ENCODE data around the gene AS3MT. TPM values are rescaled to one million over a fixed set of nuclear protein-coding genes. Genes with fewer than 3 reads are reported as not detected.
"Not testable (repeated sequence)": the region's sequence is repeated elsewhere in the genome, so short reads cannot be mapped to it uniquely, and the experiment has no call there.

The AS3MT gene
- polyA plus RNA-seq, 1 experiment, result 6.7 TPM

DNA sequence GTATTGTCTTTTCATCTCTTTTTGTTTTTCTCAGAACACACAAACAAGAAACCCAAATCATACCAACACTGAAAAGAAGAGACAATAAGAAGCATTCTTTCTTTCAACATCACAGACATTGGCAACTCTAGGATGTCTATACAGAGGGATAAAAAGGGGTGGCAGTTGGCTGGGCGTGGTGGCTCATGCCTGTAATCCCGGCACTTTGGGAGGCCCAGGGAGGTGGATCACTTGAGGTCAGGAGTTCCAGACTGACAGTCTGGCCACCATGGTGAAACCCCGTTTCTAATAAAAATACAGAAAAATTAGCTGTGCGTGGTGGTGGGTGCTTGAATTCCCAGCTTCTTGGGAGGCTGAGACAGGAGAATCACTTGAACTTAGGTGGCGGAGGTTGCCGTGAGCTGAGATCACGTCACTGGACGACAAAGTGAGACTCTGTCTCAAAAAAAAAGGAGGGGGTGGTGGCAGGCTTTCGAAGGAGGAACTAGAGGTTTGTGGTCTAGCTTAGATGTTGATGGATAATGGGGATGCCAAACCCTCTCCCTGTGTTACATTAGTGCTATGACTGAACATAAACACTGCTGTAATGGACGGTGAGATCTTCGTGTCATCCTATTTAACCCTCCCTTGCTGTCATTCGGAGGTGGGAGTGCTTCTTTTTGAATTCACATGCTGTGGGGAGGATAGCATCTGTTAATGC, 58.2 kb downstream of the AS3MT start:
- ChIA-PET POLR2A (no interaction called here), CTCF (no interaction called here)
- H3K27me3 ChIP-seq (ENCODE audit: control insufficient read depth, insufficient read depth, low read length), result no peaks in the 10 kb centered on the region
- TF ChIP-seq, protein P1, sequence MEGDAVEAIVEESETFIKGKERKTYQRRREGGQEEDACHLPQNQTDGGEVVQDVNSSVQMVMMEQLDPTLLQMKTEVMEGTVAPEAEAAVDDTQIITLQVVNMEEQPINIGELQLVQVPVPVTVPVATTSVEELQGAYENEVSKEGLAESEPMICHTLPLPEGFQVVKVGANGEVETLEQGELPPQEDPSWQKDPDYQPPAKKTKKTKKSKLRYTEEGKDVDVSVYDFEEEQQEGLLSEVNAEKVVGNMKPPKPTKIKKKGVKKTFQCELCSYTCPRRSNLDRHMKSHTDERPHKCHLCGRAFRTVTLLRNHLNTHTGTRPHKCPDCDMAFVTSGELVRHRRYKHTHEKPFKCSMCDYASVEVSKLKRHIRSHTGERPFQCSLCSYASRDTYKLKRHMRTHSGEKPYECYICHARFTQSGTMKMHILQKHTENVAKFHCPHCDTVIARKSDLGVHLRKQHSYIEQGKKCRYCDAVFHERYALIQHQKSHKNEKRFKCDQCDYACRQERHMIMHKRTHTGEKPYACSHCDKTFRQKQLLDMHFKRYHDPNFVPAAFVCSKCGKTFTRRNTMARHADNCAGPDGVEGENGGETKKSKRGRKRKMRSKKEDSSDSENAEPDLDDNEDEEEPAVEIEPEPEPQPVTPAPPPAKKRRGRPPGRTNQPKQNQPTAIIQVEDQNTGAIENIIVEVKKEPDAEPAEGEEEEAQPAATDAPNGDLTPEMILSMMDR (IDR thresholded peaks at IDR 0.05; ENCODE audit: low read depth, low read length), result no peak
- peaks cover 3% of the 10 kb centered on the region; the same call in 1 of the 2 replicates for H3K9me3 ChIP-seq (ENCODE audit: control insufficient read depth, insufficient read depth, low read length)
- H3K27ac ChIP-seq (ENCODE audit: low read depth, low read length), result no peak overlapping the region
- no peak for DNase-seq (ENCODE audit: low read depth, low spot score)
- H3K4me3 ChIP-seq (ENCODE audit: low read depth, low read length), result no peak overlapping the region

DNA sequence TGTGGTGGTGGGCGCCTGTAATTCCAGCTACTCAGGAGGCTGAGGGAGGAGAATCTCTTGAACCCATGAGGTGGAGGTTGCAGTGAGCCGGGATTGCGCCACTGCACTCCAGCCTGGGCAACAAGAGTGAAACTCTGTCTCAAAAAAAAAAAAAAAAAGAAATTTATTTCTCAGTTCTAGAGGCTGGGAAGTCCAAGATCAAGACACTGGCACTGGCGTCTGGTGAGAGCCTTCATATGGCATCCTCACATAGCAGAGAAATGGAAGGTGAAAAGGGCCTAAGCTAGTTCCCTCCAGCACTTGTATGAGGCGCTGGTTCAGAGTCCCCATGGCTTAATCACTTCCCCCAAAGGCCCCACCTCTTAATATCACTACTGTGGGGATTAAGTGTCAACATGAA, 59.2 kb downstream of the AS3MT start:
- H3K27ac ChIP-seq (ENCODE audit: low read depth, low read length); DNase-seq (ENCODE audit: low read depth, low spot score); H3K9me3 ChIP-seq (ENCODE audit: control insufficient read depth, insufficient read depth, low read length); POLR2A ChIA-PET; H3K4me3 ChIP-seq (ENCODE audit: low read depth, low read length); H3K27me3 ChIP-seq (ENCODE audit: control insufficient read depth, insufficient read depth, low read length): not testable (repeated sequence)
- CTCF ChIA-PET, result interaction anchor here (0.7 kb wide), 1 partner anchor 311 kb away, joined by 4 read pairs; no protein-coding TSS in a partner anchor

DNA sequence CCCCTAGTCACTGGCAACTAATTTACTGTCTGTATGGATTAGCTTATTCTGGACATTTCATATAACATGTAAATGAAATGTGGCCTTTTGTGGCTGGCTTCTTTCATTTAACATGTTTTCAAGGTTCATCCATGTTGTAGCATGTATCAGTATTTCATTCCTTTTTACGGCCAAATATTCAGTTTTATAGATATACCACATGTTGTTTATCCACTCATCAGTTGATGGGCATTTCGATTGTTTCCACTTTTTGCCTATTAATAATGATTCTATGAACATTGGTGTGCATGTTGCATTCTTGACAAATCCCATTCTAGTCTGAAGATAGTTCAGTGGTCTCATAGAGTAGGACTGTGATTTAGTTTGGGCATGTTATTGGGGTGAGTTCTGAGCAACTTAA, 61.5 kb downstream of the AS3MT start:
- Histone ChIP-seq H3K4me3 (ENCODE audit: low read depth, low read length) (no peak overlapping the region), H3K27ac (ENCODE audit: low read depth, low read length) (no peak overlapping the region), H3K9me3 (ENCODE audit: control insufficient read depth, insufficient read depth, low read length) (peaks cover 3% of the 10 kb centered on the region; the same call in 1 of the 2 replicates), H3K27me3 (ENCODE audit: control insufficient read depth, insufficient read depth, low read length) (no peaks in the 10 kb centered on the region)
- CTCF ChIA-PET, result no interaction called here
- no peak for DNase-seq (ENCODE audit: low read depth, low spot score)
- TF ChIP-seq, protein P1 (IDR thresholded peaks at IDR 0.05; ENCODE audit: low read depth, low read length), result no peak
- POLR2A ChIA-PET, result no interaction called here

DNA sequence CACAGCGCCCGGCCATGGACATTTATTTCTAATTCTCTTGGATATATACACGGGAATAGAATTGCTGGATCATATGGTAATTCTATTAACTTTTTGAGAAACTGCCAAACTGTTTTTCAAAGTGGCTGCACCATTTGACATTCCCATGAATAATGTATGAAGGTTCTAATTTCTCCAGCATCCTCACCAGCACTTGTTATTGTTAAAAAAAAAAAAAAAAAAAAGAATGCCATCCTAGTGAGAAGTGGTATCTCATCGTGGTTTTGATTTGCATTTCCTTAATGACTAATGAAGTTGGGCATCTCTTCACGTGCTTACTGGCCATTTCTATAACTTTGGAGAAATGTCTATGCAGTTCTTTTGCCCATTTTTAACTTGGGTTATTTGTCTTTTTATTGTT, 62.4 kb downstream of the AS3MT start:
- CTCF ChIA-PET, result no interaction called here
- H3K27me3 ChIP-seq (ENCODE audit: control insufficient read depth, insufficient read depth, low read length), result no peaks in the 10 kb centered on the region
- TF ChIP-seq, protein P1 (IDR thresholded peaks at IDR 0.05; ENCODE audit: low read depth, low read length), result no peak
- no peak for DNase-seq (ENCODE audit: low read depth, low spot score)
- H3K27ac ChIP-seq (ENCODE audit: low read depth, low read length), result no peak overlapping the region
- peaks cover 3% of the 10 kb centered on the region; the same call in 1 of the 2 replicates for H3K9me3 ChIP-seq (ENCODE audit: control insufficient read depth, insufficient read depth, low read length)
- no peak overlapping the region for H3K4me3 ChIP-seq (ENCODE audit: low read depth, low read length)
- POLR2A ChIA-PET, result no interaction called here

GRCh38 chr10:102935505-102935904, 66.2 kb downstream of the AS3MT start:
- no peak for DNase-seq (ENCODE audit: low read depth, low spot score)
- CTCF ChIA-PET, result interaction anchor here (0.7 kb wide), 1 partner anchor 101 kb away, joined by 5 read pairs; no protein-coding TSS in a partner anchor
- TF ChIP-seq, protein P1 (IDR thresholded peaks at IDR 0.05; ENCODE audit: low read depth, low read length), result no peak
- POLR2A ChIA-PET, result no interaction called here
- H3K9me3 ChIP-seq (ENCODE audit: control insufficient read depth, insufficient read depth, low read length), result no peaks in the 10 kb centered on the region
- H3K27ac ChIP-seq (ENCODE audit: low read depth, low read length), result no peak overlapping the region
- no peak overlapping the region for H3K4me3 ChIP-seq (ENCODE audit: low read depth, low read length)
- no peaks in the 10 kb centered on the region for H3K27me3 ChIP-seq (ENCODE audit: control insufficient read depth, insufficient read depth, low read length)

Measured in AG04450 (cell line).